ENCODE data around the gene SORCS2.

The SORCS2 gene

GRCh38 chr4:7703688-7704087 is 511.4 kb downstream of the SORCS2 start:
- no peak for TF ChIP-seq CTCF (IDR thresholded peaks at IDR 0.05; ENCODE audit: extremely low read depth, missing control alignments)
- no peak for DNase-seq (ENCODE audit: low spot score)

GRCh38 chr4:7704091-7704490 is 511.8 kb downstream of the SORCS2 start:
- no peak for DNase-seq (ENCODE audit: low spot score)
- TF ChIP-seq CTCF (IDR thresholded peaks at IDR 0.05; ENCODE audit: extremely low read depth, missing control alignments), result no peak

GRCh38 chr4:7704625-7705024 is 512.3 kb downstream of the SORCS2 start:
- TF ChIP-seq CTCF (IDR thresholded peaks at IDR 0.05; ENCODE audit: extremely low read depth, missing control alignments), result no peak
- no peak for DNase-seq (ENCODE audit: low spot score)

GRCh38 chr4:7705062-7705461 is 512.7 kb downstream of the SORCS2 start:
- DNase-seq (ENCODE audit: low spot score), result no peak
- TF ChIP-seq CTCF (IDR thresholded peaks at IDR 0.05; ENCODE audit: extremely low read depth, missing control alignments), result no peak

- no peak for TF ChIP-seq CTCF (IDR thresholded peaks at IDR 0.05; ENCODE audit: extremely low read depth, missing control alignments)
- no peak for DNase-seq (ENCODE audit: low spot score)
Observed at GRCh38 chr4:7705593-7705992, 513.3 kb downstream of the SORCS2 start.

- no peak for TF ChIP-seq CTCF (IDR thresholded peaks at IDR 0.05; ENCODE audit: extremely low read depth, missing control alignments)
- DNase-seq (ENCODE audit: low spot score), result no peak
Observed at GRCh38 chr4:7708238-7708637, 515.9 kb downstream of the SORCS2 start.

GRCh38 chr4:7708981-7709380 is 516.6 kb downstream of the SORCS2 start:
- no peak for TF ChIP-seq CTCF (IDR thresholded peaks at IDR 0.05; ENCODE audit: extremely low read depth, missing control alignments)
- DNase-seq (ENCODE audit: low spot score), result no peak

Data from GM20000 (cell line).